Lower lobe of right lung (tissue), 2 donors: ENCODE results near the gene RASL12. TPM values are rescaled to one million over a fixed set of nuclear protein-coding genes. Genes with fewer than 3 reads are reported as not detected.
A peak's percentile ranks its signal among the peaks of the same experiment; 100 is the strongest.

Experiments used
- ATAC-seq, 2 donors: fragments of 200-7000 bp; cut with Tn5 transposase; one replicate each; pipeline ENCODE4 v1.9.1; 2020 to 2022; ENCODE audit warnings: mild to moderate bottlenecking in 2 of 2, moderate library complexity in 2 of 2
- DNase-seq: peaks from one replicate; pipeline ENCODE4 v3.0.0-alpha.2; 2020
- H3K27ac ChIP-seq: fragments of 200-600 bp; one replicate; pipeline ENCODE4 v1.8.0; 2022
- H3K27me3 ChIP-seq: fragments of 200-600 bp; one replicate; pipeline ENCODE4 v1.8.0; 2022; ENCODE audit warnings: low read depth
- H3K36me3 ChIP-seq: fragments of 200-600 bp; one replicate; pipeline ENCODE4 v1.8.0; 2022; ENCODE audit warnings: mild to moderate bottlenecking
- H3K4me1 ChIP-seq: fragments of 200-600 bp; one replicate; pipeline ENCODE4 v1.8.0; 2022
- H3K4me3 ChIP-seq: fragments of 200-600 bp; one replicate; pipeline ENCODE4 v1.8.0; 2022; ENCODE audit warnings: mild to moderate bottlenecking
- H3K9me3 ChIP-seq: fragments of 200-600 bp; one replicate; pipeline ENCODE4 v1.8.0; 2022
- CTCF ChIP-seq: fragments of 200-600 bp; IDR thresholded peaks from one replicate; pipeline ENCODE4 v1.8.0; 2022; ENCODE audit warnings: antibody characterized with exemption, mild to moderate bottlenecking
- intact Hi-C: fragments of 100-400 bp; cut with DNase I; formaldehyde crosslinking; loops from one replicate; pipeline ENCODE4 v1.11.0; 2022
- total RNA-seq: library from RNA; stranded (reverse); fragmentation: NEBNext Ultra II Directional; extraction: Animal tissue kit (Norgen Biotek cat#: 25700); gene quantifications from one replicate; pipeline ENCODE4 v1.2.1, GENCODE V29; 2021
- donor health status: DM: no; HTN: yes; CAD: no; lungs with severe emphysema.

RASL12 gene
- total RNA-seq, 1 donor from 2014 or later = 21.5 TPM

- no peaks in the 10 kb centered on the region for H3K27me3 ChIP-seq
- DNase-seq (no peak), ATAC-seq (no peak)
- H3K4me3 ChIP-seq = no peak overlapping the region
- no peaks in the 10 kb centered on the region for H3K4me1 ChIP-seq
- H3K27ac ChIP-seq = no peak overlapping the region
- peaks cover 45% of the 10 kb centered on the region for H3K36me3 ChIP-seq
- TF ChIP-seq CTCF = no peak
- intact Hi-C loops = no loop called here
- no peaks in the 10 kb centered on the region for H3K9me3 ChIP-seq
Measured at GRCh38 chr15:65099336-65099735, 31.5 kb upstream of the RASL12 start.

- DNase-seq = no peak
- no peak for TF ChIP-seq CTCF
Measured at GRCh38 chr15:65097651-65098263, 30.0 kb upstream of the RASL12 start.

GRCh38 chr15:65096481-65097385 is 28.9 kb upstream of the RASL12 start:
- Histone ChIP-seq H3K4me1 (no peaks in the 10 kb centered on the region), H3K9me3 (no peaks in the 10 kb centered on the region), H3K36me3 (peaks cover 44% of the 10 kb centered on the region), H3K4me3 (no peak overlapping the region), H3K27me3 (no peaks in the 10 kb centered on the region), H3K27ac (no peak overlapping the region)
- intact Hi-C loops = no loop called here
- ATAC-seq (no peak), DNase-seq (no peak)
- TF ChIP-seq CTCF = no peak

More at GRCh38 chr15:65097651-65098263, 30.0 kb upstream of the RASL12 start:
- no peak for ATAC-seq
- H3K27me3 ChIP-seq = no peaks in the 10 kb centered on the region
- intact Hi-C loops = no loop called here
- H3K9me3 ChIP-seq = no peaks in the 10 kb centered on the region
- H3K4me1 ChIP-seq = no peaks in the 10 kb centered on the region
- H3K36me3 ChIP-seq = peaks cover 46% of the 10 kb centered on the region
- H3K27ac ChIP-seq = no peak overlapping the region
- H3K4me3 ChIP-seq = no peak overlapping the region

- Histone ChIP-seq H3K27ac (no peak overlapping the region), H3K4me1 (no peaks in the 10 kb centered on the region), H3K36me3 (peaks cover 40% of the 10 kb centered on the region), H3K9me3 (no peaks in the 10 kb centered on the region), H3K27me3 (no peaks in the 10 kb centered on the region), H3K4me3 (no peak overlapping the region)
- intact Hi-C loops = no loop called here
- no peak for TF ChIP-seq CTCF
- no peak for DNase-seq
- no peak for ATAC-seq
Measured at GRCh38 chr15:65095747-65096104, 27.9 kb upstream of the RASL12 start.

- H3K4me1 ChIP-seq = no peaks in the 10 kb centered on the region
- intact Hi-C loops = no loop called here
- ATAC-seq (peak in 1 of 2 donors; percentile 31), DNase-seq (no peak)
- no peak overlapping the region for H3K4me3 ChIP-seq
- no peaks in the 10 kb centered on the region for H3K9me3 ChIP-seq
- H3K27me3 ChIP-seq = no peaks in the 10 kb centered on the region
- no peak for TF ChIP-seq CTCF
- no peak overlapping the region for H3K27ac ChIP-seq
- peaks cover 34% of the 10 kb centered on the region for H3K36me3 ChIP-seq
Measured at GRCh38 chr15:65095011-65095746, 27.4 kb upstream of the RASL12 start.
